ENCODE data around the gene ADGRF4.

Gene ADGRF4

DNA sequence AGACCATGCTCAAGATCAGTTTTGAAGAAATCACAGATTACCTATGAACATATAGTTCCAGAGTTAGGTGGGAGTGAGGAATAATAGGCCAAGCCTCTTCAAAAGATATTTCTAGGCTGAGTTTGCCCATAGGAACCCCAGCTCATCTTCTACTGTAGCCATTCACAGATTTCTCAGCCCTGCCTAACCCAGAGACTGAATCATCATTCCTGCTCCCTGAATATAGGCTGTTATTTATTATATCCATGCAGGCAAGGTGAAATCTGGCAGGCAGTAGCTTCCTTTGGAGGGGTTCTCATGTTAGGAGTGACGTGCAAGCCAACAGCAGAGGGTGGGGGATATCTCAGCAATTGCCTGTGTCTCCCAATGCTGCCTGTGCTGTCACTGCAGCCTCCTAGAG lies 25.6 kb upstream of the ADGRF4 start:
- H3K4me3 ChIP-seq (replicated peaks; ENCODE audit: low read depth, low read length): no peak overlapping the region
- no peak for DNase-seq (ENCODE audit: low read depth)
- TF ChIP-seq, protein P1, sequence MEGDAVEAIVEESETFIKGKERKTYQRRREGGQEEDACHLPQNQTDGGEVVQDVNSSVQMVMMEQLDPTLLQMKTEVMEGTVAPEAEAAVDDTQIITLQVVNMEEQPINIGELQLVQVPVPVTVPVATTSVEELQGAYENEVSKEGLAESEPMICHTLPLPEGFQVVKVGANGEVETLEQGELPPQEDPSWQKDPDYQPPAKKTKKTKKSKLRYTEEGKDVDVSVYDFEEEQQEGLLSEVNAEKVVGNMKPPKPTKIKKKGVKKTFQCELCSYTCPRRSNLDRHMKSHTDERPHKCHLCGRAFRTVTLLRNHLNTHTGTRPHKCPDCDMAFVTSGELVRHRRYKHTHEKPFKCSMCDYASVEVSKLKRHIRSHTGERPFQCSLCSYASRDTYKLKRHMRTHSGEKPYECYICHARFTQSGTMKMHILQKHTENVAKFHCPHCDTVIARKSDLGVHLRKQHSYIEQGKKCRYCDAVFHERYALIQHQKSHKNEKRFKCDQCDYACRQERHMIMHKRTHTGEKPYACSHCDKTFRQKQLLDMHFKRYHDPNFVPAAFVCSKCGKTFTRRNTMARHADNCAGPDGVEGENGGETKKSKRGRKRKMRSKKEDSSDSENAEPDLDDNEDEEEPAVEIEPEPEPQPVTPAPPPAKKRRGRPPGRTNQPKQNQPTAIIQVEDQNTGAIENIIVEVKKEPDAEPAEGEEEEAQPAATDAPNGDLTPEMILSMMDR (IDR thresholded peaks at IDR 0.05; ENCODE audit: low read length, missing control alignments): no peak

DNA sequence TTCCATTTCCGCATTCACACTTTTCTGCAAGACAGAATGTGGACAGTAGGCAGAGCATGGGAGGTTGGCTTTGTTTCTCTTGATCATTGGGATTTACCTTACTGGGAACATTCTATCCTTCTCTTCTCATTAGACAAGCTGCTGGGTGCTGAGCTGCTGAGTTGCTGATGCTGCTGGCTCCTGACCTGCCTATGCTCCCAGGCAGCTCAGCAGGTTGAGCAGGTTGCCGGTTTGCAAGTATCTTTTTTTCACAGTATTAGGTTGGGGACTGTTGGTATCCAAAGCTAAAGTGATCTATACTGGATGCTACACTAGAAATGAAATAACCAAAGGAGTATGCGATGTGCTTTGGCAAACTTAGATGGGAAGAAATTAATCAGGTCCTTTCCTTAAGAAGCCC lies 23.7 kb upstream of the ADGRF4 start:
- DNase-seq (ENCODE audit: low read depth): no peak
- TF ChIP-seq, protein P1 (IDR thresholded peaks at IDR 0.05; ENCODE audit: low read length, missing control alignments): no peak
- H3K4me3 ChIP-seq (replicated peaks; ENCODE audit: low read depth, low read length): no peak overlapping the region

DNA sequence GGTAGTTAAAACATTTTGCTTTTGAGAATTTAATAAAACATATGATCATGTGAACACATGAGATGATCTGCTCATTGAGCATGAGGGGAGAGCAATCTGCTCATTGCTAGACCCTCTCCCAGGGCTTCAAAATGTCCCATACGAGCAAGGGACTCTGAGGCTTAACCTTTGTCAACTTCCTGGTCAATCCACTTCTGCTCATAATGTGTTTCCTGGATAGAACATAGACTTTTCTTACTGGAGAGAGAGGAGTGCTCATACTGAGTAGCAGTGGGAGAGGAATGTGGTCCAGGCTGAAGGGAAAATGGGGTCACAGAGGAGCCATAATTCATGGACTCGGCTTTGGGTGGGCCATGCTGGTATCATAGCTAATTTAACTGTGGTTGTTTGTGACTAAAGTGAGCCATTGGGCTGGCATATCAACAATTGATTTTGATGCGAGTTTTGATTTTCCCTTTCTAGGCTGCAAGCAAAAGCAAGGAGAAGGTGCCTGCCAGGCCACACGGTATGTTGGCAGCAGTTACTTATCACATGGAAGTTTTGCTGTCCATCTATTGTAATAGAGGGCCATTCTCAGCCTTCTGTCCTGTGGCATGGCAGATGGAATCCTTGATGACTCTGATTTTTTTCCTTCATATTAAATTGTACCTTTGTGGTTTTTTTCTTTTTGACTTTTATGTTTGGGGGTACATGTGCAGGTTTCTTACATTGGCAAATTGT lies 20.8 kb upstream of the ADGRF4 start:
- no peak for DNase-seq (ENCODE audit: low read depth)
- TF ChIP-seq, protein P1 (IDR thresholded peaks at IDR 0.05; ENCODE audit: low read length, missing control alignments): no peak
- no peak overlapping the region for H3K4me3 ChIP-seq (replicated peaks; ENCODE audit: low read depth, low read length)

DNA sequence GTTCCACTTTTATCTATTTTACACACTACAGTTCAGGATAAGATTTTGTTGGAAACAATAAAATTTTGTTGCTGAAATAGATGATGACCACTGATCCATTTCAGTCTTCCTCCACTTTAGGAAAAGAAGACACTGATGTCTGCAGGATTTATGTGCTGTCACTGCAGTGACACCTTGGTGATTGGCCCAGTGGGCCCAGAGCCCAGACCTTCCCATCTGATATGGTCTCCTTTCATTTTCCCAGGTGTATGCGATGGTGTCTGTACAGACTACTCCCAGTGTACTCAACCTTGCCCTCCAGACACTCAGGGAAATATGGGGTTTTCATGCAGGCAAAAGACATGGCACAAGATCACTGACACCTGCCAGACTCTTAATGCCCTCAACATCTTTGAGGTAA lies 19.6 kb upstream of the ADGRF4 start:
- no peak for DNase-seq (ENCODE audit: low read depth)
- TF ChIP-seq, protein P1 (IDR thresholded peaks at IDR 0.05; ENCODE audit: low read length, missing control alignments): no peak
- no peak overlapping the region for H3K4me3 ChIP-seq (replicated peaks; ENCODE audit: low read depth, low read length)

DNA sequence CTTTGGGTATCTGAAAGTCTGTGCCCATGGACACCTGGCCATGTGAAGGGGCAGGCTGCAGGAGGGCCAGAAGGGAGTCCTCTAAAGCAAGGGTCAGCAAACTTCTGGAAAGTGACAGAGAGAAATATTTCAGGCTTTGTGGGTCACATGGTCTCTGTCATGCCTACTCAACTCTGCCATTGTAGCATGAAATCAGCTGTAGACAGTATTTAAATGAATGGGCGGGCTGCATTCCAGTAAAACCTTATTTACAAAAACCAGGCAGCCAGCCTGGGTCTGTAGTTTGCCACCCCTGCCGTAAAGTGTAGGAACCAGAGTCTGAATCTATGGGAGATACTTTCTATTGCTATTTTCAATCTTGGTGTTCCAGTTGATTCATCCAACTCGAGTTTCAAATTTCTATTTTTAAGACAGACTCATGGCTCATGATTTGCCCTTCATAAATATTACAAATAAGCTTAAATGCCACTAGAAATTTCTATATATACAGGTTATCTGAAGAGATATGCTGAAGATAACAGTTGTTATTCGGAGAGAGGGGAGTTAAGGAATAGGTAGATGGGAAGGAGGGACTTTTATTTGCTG lies 19.0 kb upstream of the ADGRF4 start:
- no peak for DNase-seq (ENCODE audit: low read depth)
- no peak overlapping the region for H3K4me3 ChIP-seq (replicated peaks; ENCODE audit: low read depth, low read length)
- TF ChIP-seq, protein P1 (IDR thresholded peaks at IDR 0.05; ENCODE audit: low read length, missing control alignments): no peak

DNA sequence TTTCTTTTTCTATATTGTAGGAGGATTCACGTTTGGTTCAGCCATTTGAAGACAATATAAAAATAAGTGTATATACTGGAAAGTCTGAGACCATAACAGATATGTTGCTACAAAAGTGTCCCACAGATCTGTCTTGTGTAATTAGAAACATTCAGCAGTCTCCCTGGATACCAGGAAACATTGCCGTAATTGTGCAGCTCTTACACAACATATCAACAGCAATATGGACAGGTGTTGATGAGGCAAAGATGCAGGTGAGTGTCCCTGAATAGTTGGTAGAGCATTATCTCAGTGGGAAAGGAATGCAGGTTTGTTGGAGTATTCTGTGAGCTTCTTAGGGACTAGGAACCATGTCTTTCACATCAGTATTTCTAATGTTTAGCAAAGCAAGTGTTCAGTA lies 18.3 kb upstream of the ADGRF4 start:
- TF ChIP-seq, protein P1 (IDR thresholded peaks at IDR 0.05; ENCODE audit: low read length, missing control alignments): no peak
- H3K4me3 ChIP-seq (replicated peaks; ENCODE audit: low read depth, low read length): no peak overlapping the region
- no peak for DNase-seq (ENCODE audit: low read depth)

DNA sequence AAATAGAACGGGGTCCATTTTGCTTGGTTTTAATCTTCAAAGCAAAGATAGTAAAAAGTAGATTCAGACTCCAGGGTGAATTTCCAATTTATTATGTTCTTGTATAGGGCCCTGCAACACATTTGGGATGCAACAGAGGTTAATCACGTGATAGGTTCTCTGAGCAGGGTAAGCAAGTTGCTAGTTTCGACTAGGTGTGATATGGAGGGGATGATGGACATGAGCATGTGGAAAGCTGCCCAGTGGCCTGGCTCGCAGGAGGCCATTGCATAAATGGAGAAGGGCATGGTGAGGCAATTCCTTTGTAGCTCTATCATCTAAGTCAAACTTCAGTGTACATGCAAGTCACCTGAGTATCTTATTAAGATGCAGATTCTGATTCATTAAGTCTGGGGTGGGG lies 17.7 kb upstream of the ADGRF4 start:
- DNase-seq (ENCODE audit: low read depth): no peak
- TF ChIP-seq, protein P1 (IDR thresholded peaks at IDR 0.05; ENCODE audit: low read length, missing control alignments): no peak
- no peak overlapping the region for H3K4me3 ChIP-seq (replicated peaks; ENCODE audit: low read depth, low read length)

Data from fibroblast of pulmonary artery (primary cell).